Urothelium cell line (cell line): ENCODE measurements around the gene PREX1.
"Not testable (repeated sequence)": the region's sequence is repeated elsewhere in the genome, so short reads cannot be mapped to it uniquely, and the experiment has no call there.

Experiments used
- DNase-seq: peaks from one replicate; pipeline ENCODE4 v3.0.0; 2011; ENCODE audit warnings: low spot score, mixed read lengths
- FAIRE-seq: peaks from 2 replicates; lab custom pipeline; 2011; peaks lifted over from hg19 to GRCh38; lab: Jason Lieb, UNC

The PREX1 gene

DNA sequence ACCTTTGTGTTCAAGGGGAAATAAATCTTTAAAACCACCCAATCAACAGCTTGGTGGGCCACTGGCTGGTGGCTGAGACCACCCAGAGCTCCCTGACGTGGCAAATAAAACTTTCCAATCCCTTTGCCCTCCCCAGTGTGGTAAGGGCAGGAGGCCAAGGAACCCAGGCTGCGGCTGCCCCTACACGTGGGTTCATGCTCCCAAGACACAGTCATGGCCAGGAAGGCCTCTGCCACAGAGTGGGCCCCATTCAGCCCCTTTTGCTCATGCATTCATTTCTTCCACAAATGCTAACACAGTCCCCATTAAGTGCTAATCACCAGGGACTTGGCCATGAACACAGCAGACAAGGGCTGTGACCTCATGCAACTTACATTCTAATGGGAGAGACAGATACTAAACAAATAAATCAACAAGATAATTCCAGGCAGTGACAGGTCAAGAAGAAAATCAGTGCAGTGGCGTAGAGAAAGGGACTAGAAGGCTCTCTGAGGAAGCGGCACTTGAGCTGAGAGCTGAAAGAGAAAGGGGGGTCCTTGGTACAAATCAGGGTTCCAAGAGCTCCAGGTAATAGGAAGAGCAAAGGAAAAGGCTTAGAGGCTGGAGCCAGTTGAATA, 13.8 kb downstream of the PREX1 start:
- FAIRE-seq (no peak), DNase-seq (no peak)

GRCh38 chr20:48813446-48813747, 14.4 kb downstream of the PREX1 start:
- no peak for FAIRE-seq
- DNase-seq = no peak

DNA sequence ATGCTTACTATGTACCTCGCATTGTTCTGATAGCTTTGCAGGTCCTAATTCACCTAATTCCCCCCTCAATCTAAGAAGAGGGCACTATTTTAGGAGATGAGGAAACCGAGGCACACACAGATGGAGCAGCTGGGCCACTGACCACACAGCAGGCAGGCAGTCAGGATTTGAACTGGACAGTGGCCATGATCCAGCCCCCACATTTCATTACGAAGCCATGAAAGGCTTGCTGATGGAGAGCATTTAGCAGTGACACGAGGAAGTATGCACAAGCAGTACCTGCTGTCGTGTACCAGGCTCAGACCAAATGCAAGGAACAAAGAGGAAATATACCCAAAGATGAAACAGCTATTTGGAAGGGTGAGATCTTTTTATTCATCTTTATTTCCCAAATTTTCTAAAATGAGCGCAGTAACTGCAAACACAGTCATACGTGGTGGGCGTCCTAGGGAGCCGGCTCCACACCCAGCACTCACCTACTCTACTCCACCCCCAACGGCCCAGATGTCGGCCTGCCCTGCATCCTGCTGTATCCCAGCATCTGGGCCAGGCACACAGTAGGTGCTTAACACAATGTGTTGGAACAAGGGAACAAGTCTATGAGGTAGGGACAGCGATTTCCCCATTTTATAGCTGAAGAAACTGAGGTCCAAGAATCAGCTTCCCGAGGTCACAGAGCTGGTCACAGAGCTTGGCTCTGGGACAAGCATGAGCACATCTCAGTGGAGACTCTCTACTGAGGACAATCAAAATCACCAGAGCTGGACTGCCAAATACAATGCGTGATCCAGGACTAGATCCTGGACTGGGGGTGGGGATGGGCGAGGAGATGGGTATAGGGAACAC, 15.0 kb downstream of the PREX1 start:
- no peak for DNase-seq

DNA sequence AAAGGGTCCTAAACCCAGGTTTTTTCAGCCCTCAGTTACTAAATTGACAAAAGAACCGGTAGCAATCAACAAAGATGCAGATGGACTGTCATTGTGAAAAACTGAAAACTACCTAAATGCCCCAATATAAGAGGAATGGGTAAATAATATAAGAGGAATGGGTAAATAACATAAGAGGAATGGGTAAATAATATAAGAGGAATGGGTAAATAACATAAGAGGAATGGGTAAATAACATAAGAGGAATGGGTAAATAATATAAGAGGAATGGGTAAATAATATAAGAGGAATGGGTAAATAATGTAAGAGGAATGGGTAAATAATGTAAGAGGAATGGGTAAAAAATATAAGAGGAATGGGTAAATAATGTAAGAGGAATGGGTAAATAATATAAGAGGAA, 15.7 kb downstream of the PREX1 start:
- not testable (repeated sequence) for DNase-seq, FAIRE-seq

More for the DNA sequence above, 15.0 kb downstream of the PREX1 start:
- no peak for FAIRE-seq

- FAIRE-seq (no peak), DNase-seq (no peak)
Measured at GRCh38 chr20:48809673-48810072, 18.1 kb downstream of the PREX1 start.

DNA sequence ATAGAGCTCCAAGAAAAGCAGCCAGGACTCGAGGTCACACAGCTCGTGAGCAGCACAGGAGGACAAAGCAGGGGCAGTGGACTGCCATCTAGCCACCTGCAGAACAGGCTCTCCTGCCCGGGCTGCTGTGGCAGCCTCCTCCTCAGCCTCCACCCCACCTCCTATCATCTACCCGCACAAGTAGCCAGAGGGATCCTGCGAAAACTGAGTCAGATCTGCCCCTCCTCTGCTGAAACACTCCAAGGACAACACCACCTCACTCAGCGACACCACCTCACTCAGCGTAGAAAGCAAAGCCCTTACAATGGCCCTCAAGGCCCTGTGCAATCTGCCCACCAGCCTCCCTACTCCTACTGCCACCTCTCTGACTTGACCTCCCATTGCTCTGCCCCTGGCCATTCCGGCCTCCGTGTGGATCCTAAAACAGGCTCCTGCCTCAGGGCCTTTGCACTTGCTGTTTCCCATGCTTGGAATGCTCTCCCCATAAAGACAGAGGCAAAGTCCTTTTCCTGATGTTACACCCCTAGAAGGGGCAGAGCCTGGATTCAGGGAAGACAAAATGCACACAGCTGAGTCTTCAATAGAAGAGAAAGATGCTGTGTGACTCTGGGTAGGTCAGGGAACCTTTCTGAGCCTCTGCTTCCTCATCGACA, 19.3 kb downstream of the PREX1 start:
- no peak for DNase-seq
- no peak for FAIRE-seq

DNA sequence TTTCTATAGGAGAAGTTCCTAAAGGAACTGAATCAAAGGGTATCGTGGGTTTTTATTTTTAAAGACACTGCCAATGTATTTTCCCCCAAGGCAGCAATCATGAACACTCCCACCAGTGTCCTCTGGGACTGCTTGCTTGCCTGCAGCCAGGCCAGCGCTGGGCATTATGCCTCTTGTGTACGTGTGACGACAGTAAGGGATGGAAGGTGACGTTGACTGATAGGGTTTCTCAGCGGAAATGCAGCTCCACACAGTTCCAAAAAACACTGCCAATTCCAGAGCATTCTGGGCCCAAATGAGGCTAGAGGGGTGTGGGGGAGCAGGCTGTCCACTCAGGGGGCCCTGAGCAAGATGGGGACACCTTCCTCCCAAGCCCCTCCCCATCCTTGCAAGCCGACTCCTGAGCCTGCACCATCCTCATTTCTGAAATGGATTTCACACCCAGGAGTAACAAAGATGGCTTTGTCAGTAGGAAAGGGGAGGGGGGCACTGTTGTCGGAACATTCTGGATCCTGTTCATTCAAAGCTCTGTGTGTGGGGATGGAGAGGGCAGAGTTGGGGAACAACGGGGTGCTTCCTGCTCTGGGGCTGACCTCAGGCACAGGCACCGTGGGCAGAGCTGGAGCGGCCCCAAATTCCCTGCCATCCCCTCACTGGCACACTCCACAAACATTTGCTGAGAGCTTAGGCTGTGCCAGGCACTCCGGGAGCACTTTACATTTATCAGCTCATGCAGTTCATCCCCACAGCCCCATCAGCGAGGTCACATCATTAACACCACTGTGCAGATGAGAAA, 20.0 kb downstream of the PREX1 start:
- no peak for DNase-seq
- FAIRE-seq = peak; percentile 17

- FAIRE-seq = no peak
- no peak for DNase-seq
Measured at GRCh38 chr20:48807051-48807450, 20.7 kb downstream of the PREX1 start.

DNA sequence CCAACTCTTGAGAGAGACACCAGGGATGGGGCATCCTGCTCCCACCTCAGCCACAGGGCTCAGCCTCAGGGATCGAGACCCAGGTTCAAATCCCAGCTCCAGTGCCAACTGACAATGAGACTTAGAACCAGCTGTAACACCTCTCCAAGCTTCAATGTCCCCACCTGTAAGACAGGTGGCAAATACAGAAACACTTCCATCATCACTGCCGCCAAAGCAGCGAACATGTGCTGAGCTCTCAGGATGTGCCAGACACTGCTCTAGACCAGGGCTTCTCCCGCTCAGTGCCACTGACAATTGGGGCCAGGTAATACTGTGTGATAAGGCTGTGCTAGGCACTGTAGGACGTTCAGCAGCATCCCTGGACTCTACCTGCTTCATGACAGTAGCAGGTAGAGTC, 22.1 kb downstream of the PREX1 start:
- FAIRE-seq = no peak
- DNase-seq = no peak

- FAIRE-seq (peak; percentile 48), DNase-seq (no peak)
Measured at GRCh38 chr20:48805286-48805685, 22.5 kb downstream of the PREX1 start.

GRCh38 chr20:48804300-48804980, 23.4 kb downstream of the PREX1 start:
- FAIRE-seq = peak; percentile 37
- DNase-seq = no peak

- DNase-seq (no peak), FAIRE-seq (no peak)
Measured at GRCh38 chr20:48803176-48804053, 24.4 kb downstream of the PREX1 start.

- no peak for FAIRE-seq
- DNase-seq = no peak
Measured at GRCh38 chr20:48802647-48803046, 25.2 kb downstream of the PREX1 start.

DNA sequence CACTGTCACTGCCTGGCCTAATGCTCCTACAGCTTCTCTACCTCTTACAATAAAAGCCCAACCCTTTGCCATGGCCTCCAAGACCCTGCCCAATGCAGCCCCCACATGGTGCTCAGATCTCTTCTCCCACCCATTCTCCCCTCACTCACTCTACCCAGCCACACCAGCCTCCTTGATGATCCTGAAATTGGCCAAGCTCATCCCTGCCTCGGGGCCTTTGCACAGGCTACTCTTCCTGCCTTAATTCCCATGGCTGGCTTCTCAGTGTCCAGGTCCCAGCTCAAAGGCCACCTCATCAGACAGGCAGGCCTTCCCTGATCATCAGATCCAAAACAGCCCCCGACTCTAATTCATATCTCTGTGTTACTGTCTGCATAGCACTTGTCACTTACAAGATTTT, 25.6 kb downstream of the PREX1 start:
- FAIRE-seq = no peak

GRCh38 chr20:48801197-48801596, 26.6 kb downstream of the PREX1 start:
- DNase-seq (no peak), FAIRE-seq (no peak)

More for the DNA sequence above, 25.6 kb downstream of the PREX1 start:
- no peak for DNase-seq

- FAIRE-seq (no peak), DNase-seq (no peak)
Measured at GRCh38 chr20:48800177-48800576, 27.6 kb downstream of the PREX1 start.

DNA sequence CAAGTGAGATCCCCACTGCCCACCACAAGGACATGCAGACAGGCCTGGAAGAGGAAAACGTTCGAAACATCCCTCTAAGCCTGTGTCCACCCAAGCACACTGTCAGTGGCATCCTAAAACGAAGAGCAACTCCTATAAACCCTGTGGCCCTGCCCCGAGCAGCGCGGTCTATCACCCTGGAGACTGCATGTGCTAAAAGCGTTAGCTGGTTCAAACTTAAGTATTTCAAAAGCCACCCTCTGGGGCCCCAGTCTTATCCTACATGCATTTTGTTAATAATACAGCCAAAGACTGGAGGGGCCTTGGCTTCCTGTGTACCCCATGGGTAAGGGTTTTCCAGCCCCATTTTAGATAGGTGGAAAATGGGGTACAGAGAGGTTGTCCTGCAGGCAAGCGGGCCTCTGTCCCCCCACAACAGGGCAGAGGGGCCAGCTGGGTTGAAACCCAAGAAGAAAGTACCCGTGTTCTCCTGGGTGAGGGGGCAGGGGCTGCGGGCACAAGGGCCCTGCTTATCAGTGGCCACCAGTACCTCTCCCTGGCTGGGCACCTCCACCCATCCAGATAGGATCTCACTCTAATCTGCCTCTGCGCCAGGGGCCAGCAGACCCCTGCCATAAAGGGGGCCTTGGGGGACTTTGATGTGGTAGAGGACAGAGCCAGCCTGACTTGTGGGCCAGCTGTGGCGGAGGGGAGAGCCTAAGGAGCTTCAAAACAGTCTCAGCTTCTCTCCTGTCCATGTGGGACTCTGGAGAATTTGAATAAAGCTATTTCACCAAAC, 28.3 kb downstream of the PREX1 start:
- DNase-seq (no peak), FAIRE-seq (no peak)

DNA sequence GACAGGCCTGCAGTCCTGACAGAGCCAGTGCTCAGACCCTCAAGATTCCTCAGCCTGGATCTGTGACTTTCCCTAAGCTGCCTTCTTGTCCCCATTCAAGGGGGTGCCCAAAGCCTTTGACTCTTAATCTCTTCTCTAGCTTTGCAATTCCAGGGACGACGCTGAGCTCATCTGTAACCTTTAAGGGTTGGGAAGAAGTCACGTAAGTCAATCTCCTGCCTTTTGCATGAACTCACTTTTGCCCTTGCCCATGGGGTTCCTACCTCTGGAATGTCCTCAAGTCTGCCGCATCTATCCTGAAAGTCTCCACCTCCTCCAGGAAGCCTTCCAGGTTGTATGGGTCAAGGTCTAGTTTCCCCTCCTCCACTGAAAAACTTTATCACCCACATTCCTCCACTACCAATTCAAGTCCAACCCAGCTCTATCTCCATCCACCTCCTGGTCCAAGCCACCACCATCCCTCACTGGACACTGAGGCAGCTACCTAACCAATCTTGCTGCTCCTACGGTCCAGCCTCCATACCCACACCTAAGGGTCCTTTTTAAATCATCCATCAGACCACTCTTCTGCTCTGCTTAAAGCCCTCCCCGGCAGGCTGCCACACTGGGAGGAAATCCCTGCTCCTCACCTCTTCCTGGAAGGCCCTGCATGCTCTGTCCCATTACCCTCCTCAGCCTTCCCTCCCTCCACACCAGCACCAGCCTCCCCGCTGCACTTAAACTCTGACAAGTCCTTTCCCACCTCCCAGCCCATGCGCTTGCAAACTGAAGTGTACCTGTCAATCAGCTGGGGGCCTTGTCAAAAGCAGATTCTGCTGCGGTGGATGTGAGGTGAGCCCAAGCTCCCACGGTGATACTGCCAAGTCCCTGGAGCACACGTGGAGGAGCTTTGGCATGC, 29.7 kb downstream of the PREX1 start:
- FAIRE-seq (no peak), DNase-seq (no peak)
